Neuronal stem cell (in vitro differentiated cells): ENCODE measurements around the gene CHRNA1.
A peak's percentile ranks its signal among the peaks of the same experiment; 100 is the strongest.

ENCODE experiments used
- DNase-seq: peaks from one replicate; pipeline ENCODE4 v3.0.0-alpha.2; 2013; ENCODE audit warnings: low spot score
- H2AFZ ChIP-seq: one replicate; pipeline ENCODE4 v1.6.1; 2013; ENCODE audit warnings: mild to moderate bottlenecking, low read length, inconsistent platforms
- H2AK5ac ChIP-seq: 2 replicates; pipeline ENCODE4 v1.6.1; 2013; ENCODE audit warnings: low read depth, mild to moderate bottlenecking, inconsistent platforms, low read length, moderate library complexity, mixed read lengths
- H2BK120ac ChIP-seq: 2 replicates; pipeline ENCODE4 v1.6.1; 2013; ENCODE audit warnings: low read depth, mild to moderate bottlenecking, inconsistent platforms, low read length, moderate library complexity, mixed read lengths
- H2BK12ac ChIP-seq: one replicate; pipeline ENCODE4 v1.6.1; 2013; ENCODE audit warnings: low read length, inconsistent platforms
- H2BK15ac ChIP-seq: 2 replicates; pipeline ENCODE4 v1.6.1; 2013; ENCODE audit warnings: mild to moderate bottlenecking, low read length, inconsistent platforms, mixed read lengths
- H2BK5ac ChIP-seq: one replicate; pipeline ENCODE4 v1.6.1; 2013; ENCODE audit warnings: inconsistent platforms, mild to moderate bottlenecking, low read length, moderate library complexity
- H3K14ac ChIP-seq: one replicate; pipeline ENCODE4 v1.6.1; 2013; ENCODE audit warnings: low read length, inconsistent platforms
- H3K18ac ChIP-seq: 2 replicates; pipeline ENCODE4 v1.6.1; 2013; ENCODE audit warnings: low read length, inconsistent platforms
- H3K23ac ChIP-seq: 2 replicates; pipeline ENCODE4 v1.6.1; 2013; ENCODE audit warnings: low read depth, mild to moderate bottlenecking, mixed read lengths, low read length, inconsistent platforms; ENCODE audit not compliant: poor library complexity
- H3K27ac ChIP-seq: replicated peaks from 3 replicates; pipeline ENCODE4 v1.5.1; 2013; ENCODE audit warnings: low read length, inconsistent platforms
- H3K27me3 ChIP-seq, 3 experiments: 2 replicates each; pipeline ENCODE4 v1.6.1; 2013; ENCODE audit warnings: low read length in 3 of 3, mild to moderate bottlenecking in 2 of 3, inconsistent platforms in 1 of 3, low read depth in 1 of 3, mixed read lengths in 1 of 3, moderate library complexity in 1 of 3; ENCODE audit not compliant: control insufficient read depth in 3 of 3, insufficient read depth in 3 of 3
- H3K36me3 ChIP-seq, 2 donors: replicated peaks in 1 of 2; 2 replicates each; pipeline ENCODE4 v1.6.1; 2013; ENCODE audit warnings: low read length in 2 of 2; ENCODE audit not compliant: control insufficient read depth in 2 of 2, insufficient read depth in 2 of 2
- H3K4ac ChIP-seq: 2 replicates; pipeline ENCODE4 v1.6.1; 2013; ENCODE audit warnings: inconsistent platforms, mild to moderate bottlenecking, low read length, moderate library complexity
- H3K4me1 ChIP-seq, 2 donors: 1 replicate in 1 of 2; 2 replicates in 1 of 2; pipeline ENCODE4 v1.6.1; 2013; ENCODE audit warnings: low read length in 2 of 2, low read depth in 1 of 2; ENCODE audit not compliant: control insufficient read depth in 2 of 2, insufficient read depth in 1 of 2
- H3K4me2 ChIP-seq: one replicate; pipeline ENCODE4 v1.6.1; 2013; ENCODE audit warnings: mild to moderate bottlenecking, low read length, inconsistent platforms; ENCODE audit not compliant: insufficient read depth, poor library complexity, severe bottlenecking
- H3K4me3 ChIP-seq, 2 donors: 2 replicates each; pipeline ENCODE4 v1.5.1; 2013; ENCODE audit warnings: low read length in 2 of 2, mild to moderate bottlenecking in 2 of 2, inconsistent platforms in 1 of 2, moderate library complexity in 1 of 2
- H3K79me1 ChIP-seq: one replicate; pipeline ENCODE4 v1.6.1; 2013; ENCODE audit warnings: low read depth, mild to moderate bottlenecking, inconsistent platforms, low read length, moderate library complexity
- H3K9ac ChIP-seq: one replicate; pipeline ENCODE4 v1.6.1; 2013; ENCODE audit warnings: mild to moderate bottlenecking, low read depth, low read length, inconsistent platforms; ENCODE audit not compliant: poor library complexity
- H3K9me3 ChIP-seq, 2 donors: replicated peaks in 1 of 2; 2 replicates each; pipeline versions ENCODE3 to v1.6.1; 2013; ENCODE audit warnings: low read length in 2 of 2, mild to moderate bottlenecking in 2 of 2, inconsistent platforms in 1 of 2, low read depth in 1 of 2, mixed read lengths in 1 of 2, moderate library complexity in 1 of 2; ENCODE audit not compliant: control insufficient read depth in 2 of 2, insufficient read depth in 1 of 2
- H4K8ac ChIP-seq: one replicate; pipeline ENCODE4 v1.6.1; 2013; ENCODE audit warnings: low read depth, mild to moderate bottlenecking, inconsistent platforms, low read length, moderate library complexity
- H4K91ac ChIP-seq: one replicate; pipeline ENCODE4 v1.6.1; 2013; ENCODE audit warnings: low read length, low read depth, mild to moderate bottlenecking, inconsistent platforms; ENCODE audit not compliant: poor library complexity
- WGBS, 2 donors: extraction: QIAGEN DNeasy Blood & Tissue Kit; methylation state at CpG; one replicate each; pipeline ENCODE4 v1.1.7; 2013; ENCODE audit warnings: missing lambda C conversion rate in 2 of 2, mixed read lengths in 1 of 2; ENCODE audit not compliant: insufficient read length in 2 of 2, insufficient replicate concordance in 1 of 2; ENCODE audit errors: extremely low coverage in 2 of 2; 5-methylcytosine and 5-hydroxymethylcytosine counted together

CHRNA1 gene

GRCh38 chr2:174779361-174779928 lies 15.2 kb upstream of the CHRNA1 start:
- H3K27ac ChIP-seq, result no peak overlapping the region
- H3K36me3 ChIP-seq, result no peaks in the 10 kb centered on the region
- no peak overlapping the region for H4K8ac ChIP-seq
- H2BK12ac ChIP-seq, result no peak overlapping the region
- H3K14ac ChIP-seq, result no peak overlapping the region
- H2AFZ ChIP-seq, result no peak overlapping the region
- H3K4ac ChIP-seq, result no peak overlapping the region
- H3K4me3 ChIP-seq, result no peak overlapping the region
- no peak overlapping the region for H2AK5ac ChIP-seq
- no peak overlapping the region for H3K18ac ChIP-seq
- no peaks in the 10 kb centered on the region for H3K79me1 ChIP-seq
- no peak overlapping the region for H4K91ac ChIP-seq
- WGBS, 2 donors, result no CpG with 5 or more reads among the region's 5 CpGs
- no peak overlapping the region for H3K9ac ChIP-seq
- no peaks in the 10 kb centered on the region for H3K9me3 ChIP-seq
- H3K4me2 ChIP-seq, result no peak overlapping the region
- no peak overlapping the region for H2BK120ac ChIP-seq
- peaks cover 11 to 16% of the 10 kb centered on the region in 2 donors for H3K4me1 ChIP-seq
- no peak overlapping the region for H3K23ac ChIP-seq
- no peak overlapping the region for H2BK5ac ChIP-seq
- H3K27me3 ChIP-seq, result no peaks in the 10 kb centered on the region
- no peak for DNase-seq
- H2BK15ac ChIP-seq, result no peak overlapping the region

- Histone ChIP-seq H3K27me3 (no peaks in the 10 kb centered on the region), H3K27ac (no peak overlapping the region), H3K9me3 (no peaks in the 10 kb centered on the region), H4K91ac (no peak overlapping the region), H3K4me1 (peaks cover 11 to 17% of the 10 kb centered on the region in 2 donors), H3K79me1 (no peaks in the 10 kb centered on the region), H3K4me3 (no peak overlapping the region), H3K4ac (no peak overlapping the region), H2BK5ac (peak overlapping the region; percentile 16), H3K4me2 (no peak overlapping the region), H3K23ac (no peak overlapping the region), H2BK12ac (no peak overlapping the region), H3K18ac (peak overlapping the region; percentile 12), H2BK120ac (no peak overlapping the region), H2AFZ (no peak overlapping the region), H3K36me3 (no peaks in the 10 kb centered on the region), H3K9ac (no peak overlapping the region), H2BK15ac (no peak overlapping the region), H2AK5ac (peak overlapping the region; percentile 36), H4K8ac (no peak overlapping the region), H3K14ac (no peak overlapping the region)
- DNase-seq, result no peak
- no CpG with 5 or more reads among the region's 13 CpGs for WGBS, 2 donors
Observed at GRCh38 chr2:174778085-174778981, 14.1 kb upstream of the CHRNA1 start.

- Histone ChIP-seq H4K91ac (no peak overlapping the region), H3K36me3 (no peaks in the 10 kb centered on the region), H2BK120ac (no peak overlapping the region), H3K27ac (no peak overlapping the region), H2BK12ac (no peak overlapping the region), H2BK5ac (no peak overlapping the region), H3K27me3 (no peaks in the 10 kb centered on the region), H3K14ac (no peak overlapping the region), H3K4ac (no peak overlapping the region), H3K18ac (peak overlapping the region; percentile 6), H3K79me1 (no peaks in the 10 kb centered on the region), H3K4me1 (peaks cover 11 to 25% of the 10 kb centered on the region in 2 donors), H2AFZ (peak overlapping the region; percentile 60), H3K9ac (no peak overlapping the region), H4K8ac (no peak overlapping the region), H2AK5ac (no peak overlapping the region), H3K4me2 (no peak overlapping the region), H2BK15ac (no peak overlapping the region), H3K9me3 (no peaks in the 10 kb centered on the region), H3K4me3 (no peak overlapping the region), H3K23ac (no peak overlapping the region)
- no CpG with 5 or more reads among the region's 5 CpGs for WGBS, 2 donors
- no peak for DNase-seq
Observed at GRCh38 chr2:174777347-174778084, 13.2 kb upstream of the CHRNA1 start.

- Histone ChIP-seq H2BK12ac (no peak overlapping the region), H3K27me3 (no peaks in the 10 kb centered on the region), H3K79me1 (no peaks in the 10 kb centered on the region), H2BK5ac (no peak overlapping the region), H4K8ac (no peak overlapping the region), H3K9ac (no peak overlapping the region), H3K23ac (no peak overlapping the region), H2BK15ac (no peak overlapping the region), H2AK5ac (no peak overlapping the region), H3K18ac (no peak overlapping the region), H3K36me3 (no peaks in the 10 kb centered on the region), H3K14ac (no peak overlapping the region), H4K91ac (no peak overlapping the region), H3K4ac (no peak overlapping the region), H2AFZ (peak overlapping the region; percentile 30), H3K27ac (no peak overlapping the region), H3K4me2 (no peak overlapping the region), H3K4me3 (no peak overlapping the region), H3K4me1 (peaks cover 18 to 28% of the 10 kb centered on the region in 2 donors), H2BK120ac (no peak overlapping the region), H3K9me3 (no peaks in the 10 kb centered on the region)
- no peak for DNase-seq
- WGBS, 2 donors, result no CpG with 5 or more reads among the region's 3 CpGs
Observed at GRCh38 chr2:174776675-174777074, 12.4 kb upstream of the CHRNA1 start.
